SK-N-SH (cell line): ENCODE results near the gene NAV1. TPM values are rescaled to one million over a fixed set of nuclear protein-coding genes. Genes with fewer than 3 reads are reported as not detected.

ENCODE experiments used
- CTCF ChIA-PET: fragments of 300-600, 350-600 bp; formaldehyde crosslinking; extraction: SDS; loops from one replicate; lab custom pipeline; 2021; lab: Yijun Ruan, JAX
- POLR2A ChIA-PET: fragments of 350-600 bp; sonication (Branson Sonifier 250); formaldehyde crosslinking; extraction: SDS; loops from one replicate; lab custom pipeline; 2020; ENCODE audit warnings: antibody characterized with exemption, inconsistent platforms; lab: Yijun Ruan, JAX
- DNase-seq: peaks from one replicate; pipeline ENCODE4 v3.0.0; 2012
- H2AFZ ChIP-seq: fragments of 200-600 bp; sonication (generic); 2 replicates; pipeline ENCODE4 v1.8.1; 2016; ENCODE audit warnings: antibody characterized with exemption, mild to moderate bottlenecking, low read depth
- H3F3A ChIP-seq: fragments of 200-600 bp; sonication (generic); replicated peaks from 2 replicates; pipeline ENCODE3; 2016; ENCODE audit warnings: antibody characterized with exemption, mild to moderate bottlenecking; ENCODE audit not compliant: insufficient read depth
- H3K27ac ChIP-seq, 2 experiments: fragments of 200-500 bp in 1 of 2; fragments of 200-600 bp in 1 of 2; sonication (Bioruptor generic) in 1 of 2; sonication (generic), shearing (Covaris generic) in 1 of 2; 2 replicates each; pipeline versions ENCODE4 v1.5.1 to v1.6.1; 2014 to 2016; ENCODE audit warnings: low read depth in 2 of 2, inconsistent platforms in 1 of 2, low read length in 1 of 2, mild to moderate bottlenecking in 1 of 2, mixed read lengths in 1 of 2
- H3K27me3 ChIP-seq: fragments of 200-600 bp; sonication (generic), shearing (Covaris generic); 2 replicates; pipeline ENCODE4 v1.6.1; 2016; ENCODE audit warnings: mixed run types; ENCODE audit not compliant: insufficient read depth
- H3K36me3 ChIP-seq, 2 experiments: fragments of 200-500 bp in 1 of 2; fragments of 200-600 bp in 1 of 2; sonication (Bioruptor generic) in 1 of 2; sonication (generic) in 1 of 2; replicated peaks in 1 of 2; 2 replicates each; pipeline versions ENCODE3 to v1.5.1; 2014 to 2016; ENCODE audit warnings: low read length in 1 of 2, mild to moderate bottlenecking in 1 of 2; ENCODE audit not compliant: insufficient read depth in 2 of 2, control insufficient read depth in 1 of 2
- H3K4me1 ChIP-seq, 2 experiments: fragments of 200-500 bp in 1 of 2; fragments of 200-600 bp in 1 of 2; sonication (Bioruptor generic) in 1 of 2; sonication (generic), shearing (Covaris generic) in 1 of 2; 2 replicates each; pipeline versions ENCODE4 v1.5.1 to v1.6.1; 2014 to 2016; ENCODE audit warnings: low read depth in 1 of 2, low read length in 1 of 2, mixed run types in 1 of 2; ENCODE audit not compliant: insufficient read depth in 2 of 2, control insufficient read depth in 1 of 2
- H3K4me2 ChIP-seq: fragments of 200-600 bp; sonication (generic), shearing (Covaris generic); 2 replicates; pipeline ENCODE4 v1.6.1; 2017; ENCODE audit warnings: mixed run types
- H3K4me3 ChIP-seq, 2 experiments: fragments of 200-500 bp in 1 of 2; fragments of 200-600 bp in 1 of 2; sonication (Bioruptor generic) in 1 of 2; sonication (generic), shearing (Covaris generic) in 1 of 2; 2 replicates each; pipeline versions ENCODE4 v1.5.1 to v1.8.1; 2014 to 2016; ENCODE audit warnings: low read depth in 2 of 2, inconsistent platforms in 1 of 2, low read length in 1 of 2, mild to moderate bottlenecking in 1 of 2, mixed read lengths in 1 of 2, moderate library complexity in 1 of 2
- H3K79me2 ChIP-seq: fragments of 200-600 bp; sonication (generic); 2 replicates; pipeline ENCODE4 v1.8.1; 2017; ENCODE audit warnings: mild to moderate bottlenecking; ENCODE audit not compliant: insufficient read depth
- H3K9ac ChIP-seq: fragments of 200-600 bp; sonication (generic); 2 replicates; pipeline ENCODE4 v1.6.1; 2017; ENCODE audit warnings: mixed run types
- H3K9me2 ChIP-seq: fragments of 200-600 bp; sonication (generic); 2 replicates; pipeline ENCODE4 v1.6.1; 2017; ENCODE audit warnings: mixed run types
- H3K9me3 ChIP-seq: fragments of 200-600 bp; sonication (generic); 2 replicates; pipeline ENCODE4 v1.6.1; 2017; ENCODE audit warnings: mixed run types, mild to moderate bottlenecking, moderate library complexity
- H4K20me1 ChIP-seq: fragments of 200-600 bp; sonication (generic); 2 replicates; pipeline ENCODE4 v1.6.1; 2017; ENCODE audit warnings: mild to moderate bottlenecking, mixed run types; ENCODE audit not compliant: insufficient read depth
- CHD2 ChIP-seq: fragments of 150-350 bp; IDR thresholded peaks from 2 replicates; pipeline ENCODE4 v1.6.1; 2018; ENCODE audit warnings: low read length; ENCODE audit not compliant: partially characterized antibody
- ELF1 ChIP-seq: IDR thresholded peaks from 2 replicates; pipeline ENCODE4 v1.4.0; 2012
- FOSL2 ChIP-seq: IDR thresholded peaks from 2 replicates; pipeline ENCODE4 v1.4.0; 2012; ENCODE audit warnings: low read depth, mild to moderate bottlenecking, moderate library complexity, borderline replicate concordance
- FOXM1 ChIP-seq: IDR thresholded peaks from 2 replicates; pipeline ENCODE4 v1.4.0; 2012; ENCODE audit warnings: low read depth, mild to moderate bottlenecking
- MXI1 ChIP-seq: IDR thresholded peaks from 2 replicates; pipeline ENCODE4 v1.6.1; 2012; ENCODE audit warnings: mild to moderate bottlenecking, low read depth, low read length, improper control_type of control experiment
- NRF1 ChIP-seq: IDR thresholded peaks from 2 replicates; pipeline ENCODE4 v1.6.1; 2012; ENCODE audit warnings: low read depth, mild to moderate bottlenecking, low read length
- RAD21 ChIP-seq: IDR thresholded peaks from 2 replicates; pipeline ENCODE4 v1.6.1; 2012; ENCODE audit warnings: mild to moderate bottlenecking, low read length
- RFX5 ChIP-seq: IDR thresholded peaks from 2 replicates; pipeline ENCODE4 v1.6.1; 2012; ENCODE audit warnings: mild to moderate bottlenecking, improper control_type of control experiment, low read length
- SIN3A ChIP-seq: IDR thresholded peaks from 2 replicates; pipeline ENCODE4 v1.6.1; 2012; ENCODE audit warnings: low read depth, mild to moderate bottlenecking, low read length, moderate library complexity, borderline replicate concordance
- SMC3 ChIP-seq: IDR thresholded peaks from 2 replicates; pipeline ENCODE4 v1.6.1; 2012; ENCODE audit warnings: low read depth, low read length, improper control_type of control experiment
- TCF12 ChIP-seq: IDR thresholded peaks from 2 replicates; pipeline ENCODE4 v1.4.0; 2012
- YY1 ChIP-seq: IDR thresholded peaks from 2 replicates; pipeline ENCODE4 v1.4.0; 2012; ENCODE audit warnings: low read depth, mild to moderate bottlenecking
- WGBS: methylation state at CpG from one replicate; pipeline ENCODE4 v1.1.6; 2017; ENCODE audit warnings: low lambda C conversion rate; 5-methylcytosine and 5-hydroxymethylcytosine counted together
- polyA plus RNA-seq, 3 experiments: library from polyadenylated mRNA; depleted of rRNA; stranded (reverse); fragments of >200 nt; gene quantifications; 2 replicates each; pipeline ENCODE4 v1.2.3, GENCODE V29; 2012
- TF ChIP-seq, protein P1 (sequence below): IDR thresholded peaks from 2 replicates; pipeline ENCODE4 v1.4.0; 2012; ENCODE audit warnings: low read depth, borderline replicate concordance
- TF ChIP-seq, protein P2 (sequence below): fragments of 200-600 bp; sonication (generic); IDR thresholded peaks from 2 replicates; pipeline ENCODE4 v1.6.1; 2017; ENCODE audit warnings: antibody characterized with exemption, mild to moderate bottlenecking, moderate library complexity
- TF ChIP-seq, protein P3 (sequence below): IDR thresholded peaks from 2 replicates; pipeline ENCODE4; 2012
- TF ChIP-seq, protein P4 (sequence below): fragments of 150-350 bp; IDR thresholded peaks from 2 replicates; pipeline ENCODE4 v1.6.1; 2017; ENCODE audit warnings: antibody characterized with exemption, low read length, low read depth, borderline replicate concordance

NAV1 gene
- polyA plus RNA-seq, 1 of the 3 experiments (the other 2 are of a cell fraction), result 16.1 TPM

DNA sequence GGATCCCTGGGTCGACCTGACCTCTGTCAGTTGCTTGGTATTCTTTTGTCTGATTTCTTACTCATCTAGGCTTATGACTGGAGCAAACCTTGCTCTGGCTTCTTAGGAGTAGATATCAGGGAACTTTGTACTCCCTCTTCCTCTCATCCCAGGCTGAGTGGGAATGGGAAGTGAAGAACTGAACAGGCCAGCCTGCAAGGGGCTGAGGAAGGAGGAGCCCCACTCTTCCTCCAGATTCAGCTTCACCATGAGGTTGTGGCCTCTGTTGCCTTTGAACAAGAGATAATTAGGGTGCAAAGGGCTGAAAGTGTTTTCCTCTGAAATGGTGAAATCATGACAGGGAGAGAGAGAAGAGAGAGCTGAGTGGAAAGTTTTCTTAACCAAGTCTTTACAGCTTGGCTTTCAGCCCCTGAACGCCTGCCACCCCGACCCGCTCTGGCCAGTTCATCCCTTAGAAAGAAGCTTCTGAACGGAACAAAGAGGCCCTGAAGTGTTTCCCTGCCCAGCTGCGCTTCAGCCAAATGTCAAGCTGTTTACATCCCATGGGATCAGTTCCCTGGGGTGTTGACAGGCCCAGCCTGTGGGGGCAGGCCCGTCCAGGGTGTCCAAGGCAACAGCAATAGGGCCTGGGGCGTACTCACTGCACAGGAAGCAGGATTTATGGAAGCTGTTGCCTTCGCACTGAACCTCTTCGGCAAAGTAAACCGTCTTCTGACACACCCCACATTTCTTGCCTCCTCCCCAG lies 43.2 kb upstream of the NAV1 start:
- Histone ChIP-seq H3K4me2 (no peak overlapping the region), H3K4me3 (no peak overlapping the region), H3F3A (peaks cover 23% of the 10 kb centered on the region), H3K79me2 (peaks cover 80% of the 10 kb centered on the region), H3K9ac (no peak overlapping the region), H3K9me3 (no peaks in the 10 kb centered on the region), H3K27ac (no peak overlapping the region; a peak in 1 of 4 replicates), H3K9me2 (no peaks in the 10 kb centered on the region), H3K27me3 (no peaks in the 10 kb centered on the region), H4K20me1 (peaks cover 11% of the 10 kb centered on the region; the same call in 1 of the 2 replicates), H3K36me3 (peaks cover 19 to 20% of the 10 kb centered on the region in 2 experiments), H2AFZ (no peak overlapping the region), H3K4me1 (peaks cover 12 to 20% of the 10 kb centered on the region in 2 experiments; a peak in 3 of 4 replicates)
- ChIA-PET POLR2A (no interaction called here), CTCF (interaction anchor here (0.6 to 31.9 kb wide), 7 partner anchors 8 to 297 kb away, joined by 3 to 860 read pairs (median 4); partner anchors contain the start of gene CSRP1)
- peak; percentile 42 for DNase-seq
- 92% methylated on average over 9 of the region's 11 CpGs for WGBS
- TF ChIP-seq, protein P1, sequence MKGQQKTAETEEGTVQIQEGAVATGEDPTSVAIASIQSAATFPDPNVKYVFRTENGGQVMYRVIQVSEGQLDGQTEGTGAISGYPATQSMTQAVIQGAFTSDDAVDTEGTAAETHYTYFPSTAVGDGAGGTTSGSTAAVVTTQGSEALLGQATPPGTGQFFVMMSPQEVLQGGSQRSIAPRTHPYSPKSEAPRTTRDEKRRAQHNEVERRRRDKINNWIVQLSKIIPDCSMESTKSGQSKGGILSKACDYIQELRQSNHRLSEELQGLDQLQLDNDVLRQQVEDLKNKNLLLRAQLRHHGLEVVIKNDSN, result no peak
- no peak for TF ChIP-seq RFX5
- TF ChIP-seq, protein P2, sequence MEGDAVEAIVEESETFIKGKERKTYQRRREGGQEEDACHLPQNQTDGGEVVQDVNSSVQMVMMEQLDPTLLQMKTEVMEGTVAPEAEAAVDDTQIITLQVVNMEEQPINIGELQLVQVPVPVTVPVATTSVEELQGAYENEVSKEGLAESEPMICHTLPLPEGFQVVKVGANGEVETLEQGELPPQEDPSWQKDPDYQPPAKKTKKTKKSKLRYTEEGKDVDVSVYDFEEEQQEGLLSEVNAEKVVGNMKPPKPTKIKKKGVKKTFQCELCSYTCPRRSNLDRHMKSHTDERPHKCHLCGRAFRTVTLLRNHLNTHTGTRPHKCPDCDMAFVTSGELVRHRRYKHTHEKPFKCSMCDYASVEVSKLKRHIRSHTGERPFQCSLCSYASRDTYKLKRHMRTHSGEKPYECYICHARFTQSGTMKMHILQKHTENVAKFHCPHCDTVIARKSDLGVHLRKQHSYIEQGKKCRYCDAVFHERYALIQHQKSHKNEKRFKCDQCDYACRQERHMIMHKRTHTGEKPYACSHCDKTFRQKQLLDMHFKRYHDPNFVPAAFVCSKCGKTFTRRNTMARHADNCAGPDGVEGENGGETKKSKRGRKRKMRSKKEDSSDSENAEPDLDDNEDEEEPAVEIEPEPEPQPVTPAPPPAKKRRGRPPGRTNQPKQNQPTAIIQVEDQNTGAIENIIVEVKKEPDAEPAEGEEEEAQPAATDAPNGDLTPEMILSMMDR, result no peak
- no peak for TF ChIP-seq SIN3A
- TF ChIP-seq MXI1, result no peak
- no peak for TF ChIP-seq SMC3
- TF ChIP-seq, protein P3, sequence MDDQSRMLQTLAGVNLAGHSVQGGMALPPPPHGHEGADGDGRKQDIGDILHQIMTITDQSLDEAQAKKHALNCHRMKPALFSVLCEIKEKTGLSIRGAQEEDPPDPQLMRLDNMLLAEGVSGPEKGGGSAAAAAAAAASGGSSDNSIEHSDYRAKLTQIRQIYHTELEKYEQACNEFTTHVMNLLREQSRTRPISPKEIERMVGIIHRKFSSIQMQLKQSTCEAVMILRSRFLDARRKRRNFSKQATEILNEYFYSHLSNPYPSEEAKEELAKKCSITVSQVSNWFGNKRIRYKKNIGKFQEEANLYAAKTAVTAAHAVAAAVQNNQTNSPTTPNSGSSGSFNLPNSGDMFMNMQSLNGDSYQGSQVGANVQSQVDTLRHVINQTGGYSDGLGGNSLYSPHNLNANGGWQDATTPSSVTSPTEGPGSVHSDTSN, result no peak
- TF ChIP-seq NRF1, result no peak
- TF ChIP-seq CHD2, result no peak
- no peak for TF ChIP-seq YY1
- TF ChIP-seq TCF12, result no peak
- TF ChIP-seq, protein P4, sequence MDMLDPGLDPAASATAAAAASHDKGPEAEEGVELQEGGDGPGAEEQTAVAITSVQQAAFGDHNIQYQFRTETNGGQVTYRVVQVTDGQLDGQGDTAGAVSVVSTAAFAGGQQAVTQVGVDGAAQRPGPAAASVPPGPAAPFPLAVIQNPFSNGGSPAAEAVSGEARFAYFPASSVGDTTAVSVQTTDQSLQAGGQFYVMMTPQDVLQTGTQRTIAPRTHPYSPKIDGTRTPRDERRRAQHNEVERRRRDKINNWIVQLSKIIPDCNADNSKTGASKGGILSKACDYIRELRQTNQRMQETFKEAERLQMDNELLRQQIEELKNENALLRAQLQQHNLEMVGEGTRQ, result no peak
- TF ChIP-seq FOXM1, result no peak
- no peak for TF ChIP-seq RAD21
- TF ChIP-seq ELF1, result no peak
- no peak for TF ChIP-seq FOSL2
